ENCODE measurements around the gene RHBDL2. TPM values are rescaled to one million over a fixed set of nuclear protein-coding genes. Genes with fewer than 3 reads are reported as not detected.
"Not testable (repeated sequence)": the region's sequence is repeated elsewhere in the genome, so short reads cannot be mapped to it uniquely, and the experiment has no call there.

Gene RHBDL2
- polyA plus RNA-seq, 3 donors, result 0.34 to 2.3 (median 0.47) TPM

GRCh38 chr1:38941093-38941492, 537 bp downstream of the RHBDL2 start:
- H3K27ac ChIP-seq (ENCODE audit: low read depth, low read length), result no peak overlapping the region
- WGBS, 3 donors, result 34 to 60% (median 42%) methylated on average over 4 of the region's 4 CpGs

DNA sequence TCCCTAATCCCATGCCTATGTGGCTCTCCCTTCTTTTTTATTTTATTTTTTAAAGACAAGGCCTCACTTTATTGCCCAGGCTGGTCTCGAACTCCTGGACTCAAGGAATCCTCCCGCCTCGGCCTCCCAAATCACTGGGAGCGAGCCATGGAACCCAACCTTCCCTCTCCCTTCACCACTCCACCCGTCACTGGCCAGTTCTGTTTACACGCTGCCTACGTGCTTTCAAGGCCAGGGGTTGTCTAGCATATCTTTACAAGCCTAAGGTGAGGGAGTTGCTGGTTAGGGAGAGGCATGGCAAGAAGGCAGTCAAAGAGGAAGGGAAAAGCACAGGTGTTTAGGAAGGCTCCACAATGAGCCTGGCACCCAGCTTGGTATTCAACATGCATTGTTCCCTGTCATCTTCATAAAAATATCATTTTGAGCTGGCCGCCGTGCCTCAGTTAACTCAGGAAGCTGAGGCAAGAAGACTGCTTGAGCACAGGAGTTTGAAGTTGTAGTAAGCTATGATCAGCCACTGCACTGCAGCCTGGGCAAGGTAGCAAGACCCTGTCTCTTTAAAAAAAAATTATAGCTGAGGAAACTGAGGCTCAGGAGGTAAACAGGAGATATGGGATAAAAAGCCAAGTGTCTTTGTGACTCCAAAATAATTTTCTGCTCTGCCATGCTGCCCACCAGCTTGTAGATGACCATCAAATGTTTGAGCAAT, 1.1 kb downstream of the RHBDL2 start:
- H3K27ac ChIP-seq (ENCODE audit: low read depth, low read length), result no peak overlapping the region
- WGBS, 3 donors, result 66 to 93% (median 92%) methylated on average over 9 of the region's 9 CpGs

- no peak overlapping the region for H3K27ac ChIP-seq (ENCODE audit: low read depth, low read length)
- WGBS, 3 donors, result 61 to 65% (median 64%) methylated on average over 4 of the region's 4 CpGs
Observed at GRCh38 chr1:38938722-38939260, 2.8 kb downstream of the RHBDL2 start.

DNA sequence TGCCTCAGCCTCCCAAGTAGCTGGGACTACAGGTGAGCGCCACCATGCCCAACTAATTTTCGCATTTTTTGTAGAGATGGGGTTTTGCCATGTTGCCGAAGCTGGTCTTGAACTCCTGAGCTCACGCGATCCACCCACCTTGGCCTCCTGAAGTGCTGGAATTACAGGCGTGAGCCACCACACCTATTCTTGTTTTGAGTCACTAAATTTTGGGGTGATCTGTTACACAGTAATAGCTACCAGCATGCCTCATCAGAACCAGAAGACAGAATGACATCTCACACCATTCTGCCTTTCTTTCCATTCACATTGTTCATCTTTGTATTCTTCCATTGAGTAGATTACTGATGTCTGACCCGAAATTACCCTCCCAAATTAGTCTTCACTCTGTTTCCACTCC, 9.1 kb downstream of the RHBDL2 start:
- 91 to 94% (median 92%) methylated on average over 7 of the region's 7 CpGs for WGBS, 3 donors
- no peak overlapping the region for H3K27ac ChIP-seq (ENCODE audit: low read depth, low read length)

DNA sequence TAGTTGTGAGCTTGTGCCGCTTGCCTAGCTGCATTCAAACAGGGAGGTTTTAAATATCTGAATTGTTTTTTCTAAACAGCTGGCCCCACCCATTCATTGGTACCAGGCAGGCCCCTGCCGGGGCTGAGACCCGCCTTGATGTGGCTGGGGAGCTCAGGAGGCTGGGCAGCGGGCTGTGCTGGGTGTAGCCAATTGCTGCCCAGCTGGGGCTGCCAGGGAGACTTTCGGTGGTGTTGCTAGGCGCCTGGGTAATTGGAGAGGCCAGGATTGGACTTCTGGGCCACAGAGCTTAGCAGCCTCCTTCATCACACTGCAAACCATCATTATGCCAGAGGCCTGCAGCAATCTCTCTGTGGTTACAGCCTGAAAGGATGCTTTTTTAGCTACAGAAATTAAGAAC, 12.2 kb downstream of the RHBDL2 start:
- 73 to 78% (median 77%) methylated on average over 6 of the region's 6 CpGs for WGBS, 3 donors
- H3K27ac ChIP-seq (ENCODE audit: low read depth, low read length), result no peak overlapping the region

GRCh38 chr1:38929054-38929453, 12.6 kb downstream of the RHBDL2 start:
- H3K27ac ChIP-seq (ENCODE audit: low read depth, low read length), result no peak overlapping the region
- WGBS, 3 donors, result 72 to 90% (median 83%) methylated on average over 8 of the region's 8 CpGs

DNA sequence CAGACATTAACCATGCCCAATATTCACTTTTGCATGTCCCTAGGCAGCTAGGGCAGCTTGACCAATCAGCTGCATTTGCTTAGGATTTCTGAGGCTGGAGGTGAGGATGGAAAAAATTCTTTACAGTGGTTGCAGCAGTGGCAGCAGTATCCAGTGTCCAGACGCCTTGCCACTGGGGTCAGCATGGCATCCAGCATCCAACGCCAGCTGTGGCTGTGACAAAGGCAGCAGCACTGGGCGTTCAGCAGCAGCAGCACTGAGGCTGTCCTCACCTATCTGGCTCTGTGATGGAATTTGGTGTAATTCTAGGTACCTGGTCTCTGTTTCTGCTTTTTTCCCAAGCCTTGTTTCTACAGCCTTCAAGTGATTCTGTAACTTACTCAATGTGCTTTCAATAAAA, 15.5 kb downstream of the RHBDL2 start:
- H3K27ac ChIP-seq (ENCODE audit: low read depth, low read length), result no peak overlapping the region
- 85 to 95% (median 92%) methylated on average over 3 of the region's 3 CpGs for whole genome bisulfite sequencing, 3 donors

DNA sequence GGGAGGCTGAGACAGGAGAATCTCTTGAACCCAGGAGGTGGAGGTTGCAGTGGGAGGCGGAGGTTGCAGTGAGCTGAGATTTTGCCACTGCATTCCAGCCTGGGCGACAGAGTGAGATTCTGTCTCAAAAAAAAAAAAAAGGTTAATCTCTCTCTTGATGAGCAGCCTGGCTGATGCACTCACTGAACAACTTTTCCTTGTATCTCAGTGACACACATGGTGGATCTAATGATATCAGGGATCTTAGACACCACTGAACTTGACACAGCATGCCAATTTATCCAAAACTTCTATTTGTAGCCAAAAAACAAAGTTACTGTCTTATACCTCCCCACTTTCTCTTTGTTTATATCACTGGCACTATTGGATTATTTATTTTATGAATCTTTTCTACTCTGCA, 16.2 kb downstream of the RHBDL2 start:
- no peak overlapping the region for H3K27ac ChIP-seq (ENCODE audit: low read depth, low read length)
- WGBS, 3 donors, result 84 to 94% (median 87%) methylated on average over 2 of the region's 2 CpGs

DNA sequence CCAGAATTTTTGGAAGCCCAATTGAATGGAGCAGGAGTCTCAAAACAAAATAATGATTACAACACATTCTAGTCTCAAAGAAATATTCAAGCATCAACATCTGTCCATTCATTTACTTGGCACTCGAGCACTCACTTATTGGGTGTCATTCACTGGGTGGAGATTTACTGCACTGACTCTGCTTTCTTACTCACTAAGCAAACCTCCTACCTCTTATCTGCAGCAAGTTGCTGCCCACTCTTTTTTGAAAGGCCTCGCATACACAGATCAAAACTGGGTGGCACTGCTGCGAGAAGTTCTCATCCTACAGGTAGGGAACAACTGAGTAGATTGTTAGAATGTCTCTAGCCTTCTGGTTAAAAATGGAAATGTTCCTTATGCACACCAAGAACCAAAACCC, 18.0 kb downstream of the RHBDL2 start:
- WGBS, 3 donors, result 79 to 81% (median 80%) methylated on average over 3 of the region's 3 CpGs
- no peak overlapping the region for H3K27ac ChIP-seq (ENCODE audit: low read depth, low read length)

GRCh38 chr1:38919130-38919529, 22.5 kb downstream of the RHBDL2 start:
- WGBS, 3 donors, result 45 to 78% (median 66%) methylated on average over 3 of the region's 3 CpGs
- H3K27ac ChIP-seq (ENCODE audit: low read depth, low read length), result no peak overlapping the region

DNA sequence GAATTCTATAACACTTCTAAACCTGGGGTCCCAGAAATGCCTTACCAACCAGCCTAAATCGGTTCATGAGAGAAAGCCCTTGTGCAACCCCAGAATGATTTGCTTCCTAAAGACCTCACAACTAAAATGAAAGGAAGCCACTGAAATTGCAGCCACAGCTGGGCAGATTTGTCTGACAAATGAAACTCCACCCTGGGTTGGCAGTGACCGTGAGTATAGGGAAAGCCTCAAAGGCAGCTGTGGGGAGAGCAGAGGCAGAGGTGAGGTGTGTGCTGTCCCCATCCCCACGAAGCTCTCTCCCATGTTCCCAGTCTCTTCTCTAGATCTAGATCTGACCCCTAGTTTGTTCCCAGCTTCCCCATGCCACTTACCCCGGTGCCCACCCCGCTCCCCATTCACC, 23.1 kb downstream of the RHBDL2 start:
- H3K27ac ChIP-seq (ENCODE audit: low read depth, low read length), result no peak overlapping the region
- 65 to 73% (median 66%) methylated on average over 5 of the region's 5 CpGs for WGBS, 3 donors

DNA sequence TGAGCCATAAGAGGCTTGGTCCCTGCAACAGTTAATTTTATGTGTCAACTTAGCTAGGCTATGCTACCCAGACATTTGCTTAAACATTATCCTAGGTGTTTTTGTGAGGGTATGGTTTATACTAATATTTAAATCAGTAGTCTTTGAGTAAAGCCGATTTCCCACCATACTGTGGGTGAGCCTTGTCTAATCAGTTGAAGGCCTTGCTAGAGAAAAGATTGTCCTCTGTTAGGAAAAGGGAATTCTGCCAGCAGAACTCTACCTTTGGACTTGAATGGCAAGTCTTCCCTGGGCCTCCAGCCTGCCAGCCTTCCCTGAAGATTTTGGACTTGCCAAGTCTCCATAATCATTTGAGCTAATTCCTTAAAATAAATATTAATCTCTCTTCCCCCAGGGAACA, 23.9 kb downstream of the RHBDL2 start:
- H3K27ac ChIP-seq (ENCODE audit: low read depth, low read length), result no peak overlapping the region
- WGBS, 3 donors, result 67 to 95% (median 91%) methylated on average over 1 of the region's 1 CpG

DNA sequence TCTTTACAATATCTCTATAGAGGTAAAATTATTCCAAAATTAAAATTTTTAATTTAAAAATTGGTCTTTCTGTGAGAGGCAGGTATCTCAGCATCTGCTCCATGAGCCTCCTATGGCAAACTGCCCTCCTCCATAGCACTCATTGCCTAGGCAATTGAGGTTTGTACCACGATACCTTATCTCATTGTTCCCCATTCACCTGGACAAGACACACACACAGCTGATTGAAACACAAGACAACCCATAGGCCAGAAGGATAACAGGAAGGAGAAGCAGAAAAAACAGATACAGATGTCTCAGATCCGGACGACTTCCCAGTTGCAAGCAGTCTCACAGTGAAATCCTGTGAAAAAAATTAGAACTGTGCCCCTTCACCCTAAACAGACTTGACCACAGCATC, 24.3 kb downstream of the RHBDL2 start:
- no peak overlapping the region for H3K27ac ChIP-seq (ENCODE audit: low read depth, low read length)
- WGBS, 3 donors, result 84 to 95% (median 87%) methylated on average over 3 of the region's 3 CpGs

GRCh38 chr1:38915352-38915948, 26.2 kb downstream of the RHBDL2 start:
- WGBS, 3 donors, result 56 to 64% (median 56%) methylated on average over 3 of the region's 3 CpGs
- H3K27ac ChIP-seq (ENCODE audit: low read depth, low read length), result no peak overlapping the region

DNA sequence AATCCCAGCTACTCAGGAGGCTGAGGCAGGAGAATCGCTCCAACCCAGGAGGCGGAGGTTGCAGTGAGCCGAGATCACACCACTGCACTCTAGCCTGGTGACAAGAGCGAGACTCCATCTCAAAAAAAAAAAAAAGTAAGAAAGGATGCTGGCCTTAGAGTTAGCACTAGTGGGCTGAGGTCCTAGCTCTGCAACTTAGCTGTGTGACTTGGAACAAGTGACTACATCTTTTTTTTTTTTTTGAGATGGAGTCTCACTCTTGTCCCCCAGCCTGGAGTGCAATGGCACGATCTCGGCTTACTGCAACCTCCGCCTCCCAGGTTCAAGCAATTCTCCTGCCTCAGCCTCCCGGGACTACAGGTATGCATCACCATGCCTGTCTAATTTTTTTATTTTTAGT, 26.7 kb downstream of the RHBDL2 start:
- 95 to 98% (median 97%) methylated on average over 8 of the region's 8 CpGs for WGBS, 3 donors
- H3K27ac ChIP-seq (ENCODE audit: low read depth, low read length), result not testable (repeated sequence)

GRCh38 chr1:38908821-38909220, 32.8 kb downstream of the RHBDL2 start:
- WGBS, 3 donors, result 81 to 89% (median 83%) methylated on average over 13 of the region's 13 CpGs
- H3K27ac ChIP-seq (ENCODE audit: low read depth, low read length), result no peak overlapping the region

DNA sequence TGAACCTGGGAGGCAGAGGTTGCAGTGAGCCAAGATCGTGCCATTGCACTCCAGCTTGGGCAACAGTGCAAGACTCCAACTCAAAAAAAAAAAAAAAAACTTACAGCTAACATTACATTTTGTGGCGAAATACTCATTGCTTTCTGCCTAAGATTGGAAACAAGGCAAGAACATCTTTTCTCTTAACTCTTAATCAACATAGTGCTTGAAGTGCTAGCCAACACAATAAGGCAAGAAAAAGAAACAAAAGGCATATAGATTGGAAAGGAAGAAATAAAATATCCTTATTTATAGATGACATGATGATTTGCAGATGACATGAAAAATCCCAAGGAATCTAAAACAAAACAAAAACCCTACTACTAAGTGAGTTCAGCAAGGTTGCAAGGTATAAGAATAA, 35.6 kb downstream of the RHBDL2 start:
- H3K27ac ChIP-seq (ENCODE audit: low read depth, low read length), result no peak overlapping the region
- WGBS, 3 donors, result 65 to 97% (median 97%) methylated on average over 2 of the region's 2 CpGs

GRCh38 chr1:38899560-38899959, 42.1 kb downstream of the RHBDL2 start:
- no peak overlapping the region for H3K27ac ChIP-seq (ENCODE audit: low read depth, low read length)
- 47 to 90% (median 79%) methylated on average over 4 of the region's 4 CpGs for WGBS, 3 donors

DNA sequence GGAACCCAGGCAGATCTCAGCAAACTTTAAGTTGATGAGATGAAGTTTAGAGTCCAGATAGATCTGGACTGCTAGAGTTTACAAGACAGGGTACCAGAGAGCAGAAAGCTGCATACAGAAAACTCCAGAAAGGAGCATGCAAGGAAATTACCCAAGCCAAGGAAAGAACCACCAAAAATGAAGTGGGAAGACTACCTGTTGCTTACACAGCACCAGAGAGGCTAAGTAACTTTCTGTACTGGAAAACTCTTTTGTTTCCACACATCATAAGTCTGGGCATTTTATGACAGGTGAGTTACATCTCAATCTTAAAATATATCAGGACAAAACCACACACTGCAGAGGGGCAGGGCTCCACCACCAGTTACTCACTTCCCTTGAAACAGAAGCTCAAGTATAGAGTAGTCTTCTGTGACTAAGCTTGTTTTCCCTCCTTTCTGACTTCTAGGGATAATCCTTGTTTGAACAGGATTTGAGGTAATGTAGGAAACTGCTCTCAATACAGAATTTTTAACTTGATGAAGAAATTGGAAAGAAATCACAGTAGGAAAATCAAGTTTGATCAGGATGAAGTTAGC, 42.9 kb downstream of the RHBDL2 start:
- H3K27ac ChIP-seq (ENCODE audit: low read depth, low read length), result no peak overlapping the region

GRCh38 chr1:38896169-38896568, 45.5 kb downstream of the RHBDL2 start:
- WGBS, 3 donors, result 89 to 94% (median 93%) methylated on average over 2 of the region's 2 CpGs
- no peak overlapping the region for H3K27ac ChIP-seq (ENCODE audit: low read depth, low read length)

Data from adipose tissue (tissue), 3 donors.